Measurements from ENCODE around the gene GGA2.
"Not testable (repeated sequence)": the region's sequence is repeated elsewhere in the genome, so short reads cannot be mapped to it uniquely, and the experiment has no call there.

GGA2 gene

GRCh38 chr16:23504453-23505179 lies 5.7 kb downstream of the GGA2 start:
- in situ Hi-C loops (cut with MboI; ENCODE audit: low sequenced_read_pairs): no loop called here

- in situ Hi-C loops (cut with MboI; ENCODE audit: low sequenced_read_pairs): no loop called here
Measured at GRCh38 chr16:23504076-23504452, 6.2 kb downstream of the GGA2 start.

- in situ Hi-C loops (cut with MboI; ENCODE audit: low sequenced_read_pairs): no loop called here
Measured at GRCh38 chr16:23502466-23502865, 7.8 kb downstream of the GGA2 start.

- in situ Hi-C loops (cut with MboI; ENCODE audit: low sequenced_read_pairs): no loop called here
Measured at GRCh38 chr16:23501291-23501690, 9.0 kb downstream of the GGA2 start.

GRCh38 chr16:23500862-23501225 lies 9.4 kb downstream of the GGA2 start:
- in situ Hi-C loops (cut with MboI; ENCODE audit: low sequenced_read_pairs): no loop called here

GRCh38 chr16:23500212-23500861 lies 10.0 kb downstream of the GGA2 start:
- in situ Hi-C loops (cut with MboI; ENCODE audit: low sequenced_read_pairs): no loop called here

GRCh38 chr16:23499801-23500200 lies 10.5 kb downstream of the GGA2 start:
- in situ Hi-C loops (cut with MboI; ENCODE audit: low sequenced_read_pairs): no loop called here

- in situ Hi-C loops (cut with MboI; ENCODE audit: low sequenced_read_pairs): no loop called here
Measured at GRCh38 chr16:23498863-23499262, 11.4 kb downstream of the GGA2 start.

GRCh38 chr16:23497543-23497868 lies 12.8 kb downstream of the GGA2 start:
- in situ Hi-C loops (cut with MboI; ENCODE audit: low sequenced_read_pairs): no loop called here

GRCh38 chr16:23496821-23497542 lies 13.3 kb downstream of the GGA2 start:
- in situ Hi-C loops (cut with MboI; ENCODE audit: low sequenced_read_pairs): no loop called here

GRCh38 chr16:23495671-23496070 lies 14.6 kb downstream of the GGA2 start:
- in situ Hi-C loops (cut with MboI; ENCODE audit: low sequenced_read_pairs): no loop called here

GRCh38 chr16:23494188-23494587 lies 16.1 kb downstream of the GGA2 start:
- in situ Hi-C loops (cut with MboI; ENCODE audit: low sequenced_read_pairs): no loop called here

GRCh38 chr16:23491490-23492391 lies 18.6 kb downstream of the GGA2 start:
- in situ Hi-C loops (cut with MboI; ENCODE audit: low sequenced_read_pairs): no loop called here

- in situ Hi-C loops (cut with MboI; ENCODE audit: low sequenced_read_pairs): no loop called here
Measured at GRCh38 chr16:23486480-23486879, 23.8 kb downstream of the GGA2 start.

GRCh38 chr16:23485841-23486240 lies 24.5 kb downstream of the GGA2 start:
- in situ Hi-C loops (cut with MboI; ENCODE audit: low sequenced_read_pairs): no loop called here

GRCh38 chr16:23485257-23485614 lies 25.1 kb downstream of the GGA2 start:
- in situ Hi-C loops (cut with MboI; ENCODE audit: low sequenced_read_pairs): no loop called here

- in situ Hi-C loops (cut with MboI; ENCODE audit: low sequenced_read_pairs): no loop called here
Measured at GRCh38 chr16:23484510-23485256, 25.6 kb downstream of the GGA2 start.

GRCh38 chr16:23483492-23483891 lies 26.8 kb downstream of the GGA2 start:
- in situ Hi-C loops (cut with MboI; ENCODE audit: low sequenced_read_pairs): not testable (repeated sequence)

- in situ Hi-C loops (cut with MboI; ENCODE audit: low sequenced_read_pairs): no loop called here
Measured at GRCh38 chr16:23482778-23483177, 27.5 kb downstream of the GGA2 start.

GRCh38 chr16:23480257-23480656 lies 30.0 kb downstream of the GGA2 start:
- in situ Hi-C loops (cut with MboI; ENCODE audit: low sequenced_read_pairs): no loop called here

GRCh38 chr16:23479138-23479537 lies 31.2 kb downstream of the GGA2 start:
- in situ Hi-C loops (cut with MboI; ENCODE audit: low sequenced_read_pairs): no loop called here
